Naive thymus-derived CD4-positive, alpha-beta T cell (primary cell): ENCODE measurements around the gene RAMP3. TPM values are rescaled to one million over a fixed set of nuclear protein-coding genes. Genes with fewer than 3 reads are reported as not detected.

Source experiments
- ATAC-seq: fragments of 150-1000 bp; cut with Tn5 transposase; 2 replicates; pipeline ENCODE4 v1.10.0; 2021; ENCODE audit warnings: mild to moderate bottlenecking, moderate library complexity
- CTCF ChIA-PET: fragments of 350-600 bp; sonication (Branson Sonifier 250); formaldehyde crosslinking; loops from one replicate; lab custom pipeline; 2021; ENCODE audit warnings: antibody characterized with exemption; lab: Charles Lee
- POLR2A ChIA-PET: fragments of 350-600 bp; sonication (Branson Sonifier 250); formaldehyde crosslinking; loops from one replicate; lab custom pipeline; 2021; ENCODE audit warnings: antibody characterized with exemption, inconsistent platforms; lab: Charles Lee
- DNase-seq, 9 donors: peaks; one replicate each; pipeline versions ENCODE4 v3.0.0 to v3.0.0-alpha.2; 2020 to 2022; ENCODE audit warnings: mixed read lengths in 1 of 9
- H3K27ac ChIP-seq: one replicate; pipeline ENCODE4 v1.7.0; 2013; ENCODE audit warnings: mild to moderate bottlenecking, low read depth, low read length, moderate library complexity
- H3K27me3 ChIP-seq, 2 donors: one replicate each; pipeline ENCODE4 v1.7.0; 2013; ENCODE audit warnings: low read length in 2 of 2, mild to moderate bottlenecking in 2 of 2, moderate library complexity in 2 of 2; ENCODE audit not compliant: control insufficient read depth in 2 of 2, insufficient read depth in 2 of 2
- H3K36me3 ChIP-seq, 3 experiments: 1 replicate in 2 of 3; 2 replicates in 1 of 3; pipeline ENCODE4 v1.7.0; 2013; ENCODE audit warnings: low read length in 3 of 3, mild to moderate bottlenecking in 3 of 3, moderate library complexity in 1 of 3; ENCODE audit not compliant: insufficient read depth in 3 of 3, control insufficient read depth in 2 of 3
- H3K4me1 ChIP-seq, 2 donors: one replicate each; pipeline ENCODE4 v1.7.0; 2013; ENCODE audit warnings: low read length in 2 of 2, mild to moderate bottlenecking in 2 of 2, moderate library complexity in 1 of 2; ENCODE audit not compliant: control insufficient read depth in 2 of 2, insufficient read depth in 2 of 2
- H3K4me3 ChIP-seq: 2 replicates; pipeline ENCODE4 v1.7.0; 2013; ENCODE audit warnings: mild to moderate bottlenecking, low read length
- H3K9me3 ChIP-seq, 3 experiments: 1 replicate in 2 of 3; 2 replicates in 1 of 3; pipeline ENCODE4 v1.7.0; 2013; ENCODE audit warnings: low read length in 3 of 3; ENCODE audit not compliant: control insufficient read depth in 2 of 3
- H3K27ac Mint-ChIP-seq, 9 donors: one replicate each; pipeline ENCODE4 v1.8.0; 2020 to 2022; ENCODE audit warnings: mixed read lengths in 9 of 9, mild to moderate bottlenecking in 8 of 9, moderate library complexity in 5 of 9, inconsistent platforms in 2 of 9
- H3K27me3 Mint-ChIP-seq, 5 donors: one replicate each; pipeline ENCODE4 v1.8.0; 2021 to 2022; ENCODE audit warnings: mixed read lengths in 5 of 5, mild to moderate bottlenecking in 1 of 5
- H3K36me3 Mint-ChIP-seq, 5 donors: one replicate each; pipeline ENCODE4 v1.8.0; 2020 to 2022; ENCODE audit warnings: mixed read lengths in 5 of 5, mild to moderate bottlenecking in 3 of 5, inconsistent platforms in 1 of 5
- H3K4me1 Mint-ChIP-seq, 7 donors: one replicate each; pipeline ENCODE4 v1.8.0; 2020 to 2022; ENCODE audit warnings: mixed read lengths in 7 of 7, mild to moderate bottlenecking in 3 of 7, inconsistent platforms in 1 of 7
- H3K4me3 Mint-ChIP-seq, 10 donors: one replicate each; pipeline ENCODE4 v1.8.0; 2020 to 2022; ENCODE audit warnings: mild to moderate bottlenecking in 10 of 10, mixed read lengths in 10 of 10, moderate library complexity in 6 of 10, inconsistent platforms in 2 of 10
- H3K9me3 Mint-ChIP-seq, 11 donors: one replicate each; pipeline ENCODE4 v1.8.0; 2020 to 2022; ENCODE audit warnings: mixed read lengths in 11 of 11, mild to moderate bottlenecking in 4 of 11, inconsistent platforms in 1 of 11, moderate library complexity in 1 of 11
- intact Hi-C, 2 donors: fragments of 100-400 bp; cut with micrococcal nuclease; formaldehyde crosslinking; loops; one replicate each; pipeline ENCODE4 v1.15.1; 2023
- polyA plus RNA-seq, 2 donors: library from polyadenylated mRNA; unstranded; fragments of 300-500 nt; fragmentation: Illumina TruSeq; gene quantifications; one replicate each; pipeline ENCODE4 v1.2.3, GENCODE V29; 2021
- total RNA-seq, 6 experiments: library from RNA in 5 of 6; stranded (reverse) in 5 of 6; gene quantifications; 1 replicate in 5 of 6; 2 replicates in 1 of 6; pipeline ENCODE4 v1.2.3 and lab custom pipeline; 2021 to 2026

Gene RAMP3
- total and polyA plus RNA-seq, 7 experiments from 2014 or later, result 0.39 TPM; not detected in 6

GRCh38 chr7:45212606-45213005, 55.0 kb downstream of the RAMP3 start:
- intact Hi-C loops, result no loop called here
- ATAC-seq, result no peak

GRCh38 chr7:45215601-45216062, 58.0 kb downstream of the RAMP3 start:
- Histone ChIP-seq H3K27ac (no peak overlapping the region), H3K36me3 (no peaks in the 10 kb centered on the region), H3K9me3 (no peaks in the 10 kb centered on the region), H3K4me3 (no peak overlapping the region), H3K27me3 (peaks cover 0 to 2% of the 10 kb centered on the region in 2 donors), H3K4me1 (no peaks in the 10 kb centered on the region)
- peak in 1 of 9 donors; percentile 7 for DNase-seq
- ChIA-PET CTCF (interaction anchor here (0.6 kb wide), 1 partner anchor 56 kb away, joined by 3 read pairs; no protein-coding TSS in a partner anchor), POLR2A (no interaction called here)
- intact Hi-C loops, result no loop called here
- ATAC-seq, result no peak
- no peaks in the 10 kb centered on the region for H3K9me3 Mint-ChIP-seq
- no peak overlapping the region for H3K4me3 Mint-ChIP-seq
- H3K27me3 Mint-ChIP-seq, result peaks cover 24 to 61% (median 46%) of the 10 kb centered on the region in 5 donors
- peaks cover 0 to under 1% (median 0%) of the 10 kb centered on the region in 7 donors for H3K4me1 Mint-ChIP-seq
- no peak overlapping the region for H3K27ac Mint-ChIP-seq
- H3K36me3 Mint-ChIP-seq, result peaks cover 0 to 4% (median 0%) of the 10 kb centered on the region in 5 donors

More at GRCh38 chr7:45212606-45213005, 55.0 kb downstream of the RAMP3 start:
- Mint-ChIP-seq H3K36me3 (peaks cover 0 to 4% (median 0%) of the 10 kb centered on the region in 5 donors), H3K4me3 (no peak overlapping the region), H3K4me1 (peaks cover 0 to 10% (median 0%) of the 10 kb centered on the region in 7 donors), H3K9me3 (no peaks in the 10 kb centered on the region), H3K27ac (no peak overlapping the region), H3K27me3 (peaks cover 24 to 61% (median 49%) of the 10 kb centered on the region in 5 donors)
- Histone ChIP-seq H3K4me3 (no peak overlapping the region), H3K9me3 (no peaks in the 10 kb centered on the region), H3K27me3 (no peaks in the 10 kb centered on the region), H3K27ac (no peak overlapping the region), H3K4me1 (no peaks in the 10 kb centered on the region), H3K36me3 (no peaks in the 10 kb centered on the region)
- peak in 1 of 9 donors; percentile 1 for DNase-seq
- CTCF ChIA-PET, result no interaction called here
- POLR2A ChIA-PET, result no interaction called here

- ChIA-PET CTCF (interaction anchor here (0.6 kb wide), 1 partner anchor 57 kb away, joined by 3 read pairs; no protein-coding TSS in a partner anchor), POLR2A (no interaction called here)
- H3K4me3 Mint-ChIP-seq, result no peak overlapping the region
- peaks cover 0 to 4% (median 0%) of the 10 kb centered on the region in 5 donors for H3K36me3 Mint-ChIP-seq
- Histone ChIP-seq H3K27ac (no peak overlapping the region), H3K4me3 (no peak overlapping the region), H3K27me3 (peaks cover 0 to 2% of the 10 kb centered on the region in 2 donors), H3K9me3 (no peaks in the 10 kb centered on the region), H3K36me3 (no peaks in the 10 kb centered on the region), H3K4me1 (no peaks in the 10 kb centered on the region)
- H3K9me3 Mint-ChIP-seq, result no peaks in the 10 kb centered on the region
- DNase-seq, result peak in 1 of 9 donors; percentile 12
- no peak overlapping the region for H3K27ac Mint-ChIP-seq
- peaks cover 22 to 61% (median 44%) of the 10 kb centered on the region in 5 donors for H3K27me3 Mint-ChIP-seq
- no peak for ATAC-seq
- intact Hi-C loops, result no loop called here
- H3K4me1 Mint-ChIP-seq, result no peaks in the 10 kb centered on the region
These were observed 58.6 kb downstream of the RAMP3 start for GRCh38 chr7:45216181-45216580.

- no peak overlapping the region for H3K27ac ChIP-seq
- no peak overlapping the region for H3K4me3 Mint-ChIP-seq
- H3K4me1 ChIP-seq, result no peaks in the 10 kb centered on the region
- H3K9me3 Mint-ChIP-seq, result no peaks in the 10 kb centered on the region
- H3K27ac Mint-ChIP-seq, result no peak overlapping the region
- no peaks in the 10 kb centered on the region for H3K4me1 Mint-ChIP-seq
- H3K27me3 ChIP-seq, result peaks cover 0 to 2% of the 10 kb centered on the region in 2 donors
- H3K36me3 ChIP-seq, result no peaks in the 10 kb centered on the region
- POLR2A ChIA-PET, result no interaction called here
- no peak overlapping the region for H3K4me3 ChIP-seq
- CTCF ChIA-PET, result no interaction called here
- H3K27me3 Mint-ChIP-seq, result peaks cover 22 to 58% (median 39%) of the 10 kb centered on the region in 5 donors
- no peak for DNase-seq
- no peak for ATAC-seq
- intact Hi-C loops, result no loop called here
- H3K9me3 ChIP-seq, result no peaks in the 10 kb centered on the region
- H3K36me3 Mint-ChIP-seq, result peaks cover 0 to 4% (median 0%) of the 10 kb centered on the region in 5 donors
These were observed 59.1 kb downstream of the RAMP3 start for GRCh38 chr7:45216622-45217165.

GRCh38 chr7:45217358-45217757, 59.8 kb downstream of the RAMP3 start:
- intact Hi-C loops, result no loop called here
- no peaks in the 10 kb centered on the region for H3K9me3 ChIP-seq
- ATAC-seq (no peak), DNase-seq (peak in 1 of 9 donors; percentile 11)
- H3K27ac ChIP-seq, result no peak overlapping the region
- POLR2A ChIA-PET, result no interaction called here
- H3K4me3 Mint-ChIP-seq, result no peak overlapping the region
- H3K36me3 ChIP-seq, result no peaks in the 10 kb centered on the region
- no peak overlapping the region for H3K4me3 ChIP-seq
- H3K9me3 Mint-ChIP-seq, result no peaks in the 10 kb centered on the region
- H3K4me1 Mint-ChIP-seq, result no peaks in the 10 kb centered on the region
- H3K36me3 Mint-ChIP-seq, result peaks cover 0 to 4% (median 0%) of the 10 kb centered on the region in 5 donors
- H3K4me1 ChIP-seq, result no peaks in the 10 kb centered on the region
- peaks cover 0 to 2% of the 10 kb centered on the region in 2 donors for H3K27me3 ChIP-seq
- CTCF ChIA-PET, result no interaction called here
- no peak overlapping the region for H3K27ac Mint-ChIP-seq
- peaks cover 15 to 51% (median 35%) of the 10 kb centered on the region in 5 donors for H3K27me3 Mint-ChIP-seq

- Histone ChIP-seq H3K27ac (no peak overlapping the region), H3K36me3 (no peaks in the 10 kb centered on the region), H3K9me3 (no peaks in the 10 kb centered on the region), H3K4me3 (no peak overlapping the region), H3K4me1 (no peaks in the 10 kb centered on the region), H3K27me3 (peaks cover 0 to 2% of the 10 kb centered on the region in 2 donors)
- POLR2A ChIA-PET, result no interaction called here
- CTCF ChIA-PET, result no interaction called here
- Mint-ChIP-seq H3K4me1 (no peaks in the 10 kb centered on the region), H3K4me3 (no peak overlapping the region), H3K27ac (no peak overlapping the region), H3K27me3 (peaks cover 15 to 44% (median 30%) of the 10 kb centered on the region in 5 donors), H3K36me3 (no peaks in the 10 kb centered on the region), H3K9me3 (no peaks in the 10 kb centered on the region)
- ATAC-seq (no peak), DNase-seq (peak in 1 of 9 donors; percentile 8)
- intact Hi-C loops, result no loop called here
These were observed 61.5 kb downstream of the RAMP3 start for GRCh38 chr7:45219130-45219529.
